Tibial nerve (tissue), 4 donors: ENCODE results near the gene PDE6D.

Experiments
- EP300 ChIP-seq, 2 donors: sonication (generic); formaldehyde crosslinking; IDR thresholded peaks; one replicate each; pipeline ENCODE4 v1.6.1; 2017; ENCODE audit warnings: antibody characterized with exemption in 2 of 2, mild to moderate bottlenecking in 1 of 2
- POLR2A ChIP-seq, 2 donors: fragments of 450-650 bp; IDR thresholded peaks; one replicate each; pipeline ENCODE4 v1.6.1; 2017; ENCODE audit warnings: antibody characterized with exemption in 2 of 2, mild to moderate bottlenecking in 2 of 2, moderate library complexity in 2 of 2
- TF ChIP-seq, protein P1 (sequence below), 5 experiments: fragments of 200-600 bp in 3 of 5; fragments of 450-650 bp in 2 of 5; sonication (generic) in 3 of 5; IDR thresholded peaks; one replicate each; pipeline ENCODE4 v1.5.1; 2016 to 2019; ENCODE audit warnings: antibody characterized with exemption in 5 of 5, mild to moderate bottlenecking in 3 of 5, moderate library complexity in 2 of 5

DNA sequence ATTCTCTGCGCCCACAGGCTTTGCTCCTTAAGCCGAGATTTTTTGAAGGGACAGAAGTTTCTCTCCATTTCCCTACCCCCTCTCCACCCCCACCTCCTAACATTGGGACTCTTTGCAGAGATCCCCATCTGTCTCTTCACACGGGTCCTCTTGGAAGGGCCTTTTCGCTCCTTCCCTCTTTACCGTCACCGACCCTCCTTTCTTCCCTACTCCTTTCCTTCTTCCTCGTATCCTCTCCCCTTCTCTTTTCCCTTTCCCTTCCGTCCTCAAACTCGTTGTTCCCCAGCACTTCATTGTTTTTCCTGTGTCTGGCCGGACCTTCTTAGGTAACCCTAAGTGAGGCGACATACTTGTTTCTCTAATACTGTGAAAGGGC lies 5.8 kb upstream of the PDE6D start:
- TF ChIP-seq, protein P1, sequence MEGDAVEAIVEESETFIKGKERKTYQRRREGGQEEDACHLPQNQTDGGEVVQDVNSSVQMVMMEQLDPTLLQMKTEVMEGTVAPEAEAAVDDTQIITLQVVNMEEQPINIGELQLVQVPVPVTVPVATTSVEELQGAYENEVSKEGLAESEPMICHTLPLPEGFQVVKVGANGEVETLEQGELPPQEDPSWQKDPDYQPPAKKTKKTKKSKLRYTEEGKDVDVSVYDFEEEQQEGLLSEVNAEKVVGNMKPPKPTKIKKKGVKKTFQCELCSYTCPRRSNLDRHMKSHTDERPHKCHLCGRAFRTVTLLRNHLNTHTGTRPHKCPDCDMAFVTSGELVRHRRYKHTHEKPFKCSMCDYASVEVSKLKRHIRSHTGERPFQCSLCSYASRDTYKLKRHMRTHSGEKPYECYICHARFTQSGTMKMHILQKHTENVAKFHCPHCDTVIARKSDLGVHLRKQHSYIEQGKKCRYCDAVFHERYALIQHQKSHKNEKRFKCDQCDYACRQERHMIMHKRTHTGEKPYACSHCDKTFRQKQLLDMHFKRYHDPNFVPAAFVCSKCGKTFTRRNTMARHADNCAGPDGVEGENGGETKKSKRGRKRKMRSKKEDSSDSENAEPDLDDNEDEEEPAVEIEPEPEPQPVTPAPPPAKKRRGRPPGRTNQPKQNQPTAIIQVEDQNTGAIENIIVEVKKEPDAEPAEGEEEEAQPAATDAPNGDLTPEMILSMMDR (IDR thresholded peaks at IDR 0.05): no peak
- TF ChIP-seq POLR2A (IDR thresholded peaks at IDR 0.05) (no peak), EP300 (IDR thresholded peaks at IDR 0.05) (no peak)
